ENCODE data around the gene VAV2.

VAV2 gene

DNA sequence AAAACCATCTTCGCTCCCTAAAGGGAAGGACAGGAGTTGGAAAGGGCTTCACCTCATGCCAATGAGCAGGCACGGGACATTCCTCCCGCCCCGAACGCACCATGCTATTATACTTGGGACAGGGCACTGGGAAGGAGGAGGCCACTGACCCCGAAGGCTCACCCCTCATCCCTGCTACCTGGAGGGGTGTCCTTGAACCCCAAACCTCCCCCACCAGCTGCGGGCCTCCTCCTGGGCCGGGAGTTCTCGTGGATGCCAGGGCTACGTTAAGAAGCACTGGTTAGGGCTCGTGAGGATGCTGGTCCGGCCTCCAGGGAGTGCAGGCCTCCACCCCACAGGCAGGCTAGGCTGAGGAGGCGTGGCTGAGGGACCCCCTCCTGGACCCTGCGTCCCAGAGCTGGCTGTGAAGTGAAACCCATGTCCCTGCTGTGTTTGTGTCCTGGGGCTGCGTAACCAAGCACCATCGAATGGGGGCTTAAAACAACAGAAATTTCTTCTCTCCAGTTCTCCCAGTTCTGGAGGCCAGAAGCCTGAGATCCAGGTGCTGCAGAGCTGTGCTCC lies 142.9 kb downstream of the VAV2 start:
- no peak for DNase-seq (ENCODE audit: low spot score)

DNA sequence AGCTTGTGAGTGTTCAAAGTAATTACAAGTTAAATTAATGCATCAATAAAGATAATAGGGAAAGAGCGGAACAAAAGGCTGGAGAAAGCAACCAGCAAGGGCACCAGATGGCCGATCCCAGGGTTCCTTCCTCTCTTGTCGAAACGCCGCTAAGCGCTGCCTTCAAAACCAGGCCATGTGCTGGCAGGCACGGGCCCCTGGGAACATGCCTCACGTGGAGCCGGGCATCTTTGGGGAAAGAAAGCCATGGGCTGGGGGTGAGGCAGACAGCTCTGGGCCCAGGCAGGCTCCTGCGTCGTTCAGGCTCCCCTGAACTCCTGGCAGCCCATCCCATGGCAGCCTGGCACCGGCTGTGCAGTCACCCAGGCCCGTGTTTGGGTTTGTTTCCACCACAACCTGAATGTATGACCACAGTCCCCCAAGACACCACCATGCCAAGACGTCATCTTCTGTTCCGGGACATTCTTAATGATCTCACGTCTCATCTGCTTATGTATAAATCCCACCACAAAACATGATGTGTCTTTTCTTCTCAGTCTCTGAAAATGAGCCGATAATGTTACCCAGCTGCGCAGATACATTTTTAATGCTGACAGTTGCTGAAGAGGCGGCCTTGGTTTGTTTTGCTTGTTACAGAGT lies 143.5 kb downstream of the VAV2 start:
- no peak for DNase-seq (ENCODE audit: low spot score)

GRCh38 chr9:133846483-133847090 lies 145.5 kb downstream of the VAV2 start:
- no peak for DNase-seq (ENCODE audit: low spot score)

DNA sequence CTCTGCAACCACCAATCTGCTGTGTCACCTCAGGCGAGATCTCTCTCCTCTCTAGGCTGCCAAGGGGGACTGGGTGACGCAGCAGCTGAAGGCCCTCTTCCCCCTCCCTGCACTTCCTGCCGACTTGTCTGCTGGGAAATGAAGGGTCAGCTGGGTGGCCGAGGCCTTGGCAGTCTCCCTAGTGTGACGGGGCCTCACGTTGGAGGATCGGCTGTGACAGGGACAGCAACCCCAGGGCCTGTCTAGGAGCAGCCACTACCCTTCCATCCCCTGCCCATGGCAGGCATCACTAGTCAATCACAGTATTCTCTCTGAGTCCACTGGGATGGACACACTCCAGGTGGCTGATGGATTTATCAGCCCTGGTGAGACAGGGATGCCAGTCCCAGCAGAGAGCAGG lies 146.7 kb downstream of the VAV2 start:
- DNase-seq (ENCODE audit: low spot score), result no peak

DNA sequence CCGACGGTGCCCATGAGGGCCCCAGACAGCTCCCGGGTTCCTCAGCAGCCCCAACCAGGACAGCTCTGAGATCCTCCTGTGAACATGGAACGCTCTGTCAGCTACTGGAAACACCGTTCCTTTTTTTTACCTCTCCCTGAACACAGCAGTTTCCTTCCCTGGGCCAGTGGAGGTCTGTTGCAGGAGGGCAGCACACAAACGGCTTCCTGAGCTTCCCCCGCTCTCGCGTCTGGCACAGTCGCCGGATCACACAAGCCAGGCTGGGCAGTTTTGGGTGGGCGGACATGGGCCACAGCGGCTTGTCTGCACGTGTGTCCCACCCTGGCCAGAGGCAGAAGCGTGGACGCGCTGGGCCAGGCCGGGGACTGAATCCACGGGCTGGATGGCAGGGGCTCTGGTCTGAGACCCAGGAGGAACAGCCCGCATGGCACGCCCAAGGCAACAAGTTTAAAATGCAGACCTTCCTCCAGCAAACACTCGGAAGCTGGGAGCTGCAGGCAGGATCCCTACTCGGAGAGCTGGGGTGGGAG lies 147.2 kb downstream of the VAV2 start:
- DNase-seq (ENCODE audit: low spot score), result no peak

DNA sequence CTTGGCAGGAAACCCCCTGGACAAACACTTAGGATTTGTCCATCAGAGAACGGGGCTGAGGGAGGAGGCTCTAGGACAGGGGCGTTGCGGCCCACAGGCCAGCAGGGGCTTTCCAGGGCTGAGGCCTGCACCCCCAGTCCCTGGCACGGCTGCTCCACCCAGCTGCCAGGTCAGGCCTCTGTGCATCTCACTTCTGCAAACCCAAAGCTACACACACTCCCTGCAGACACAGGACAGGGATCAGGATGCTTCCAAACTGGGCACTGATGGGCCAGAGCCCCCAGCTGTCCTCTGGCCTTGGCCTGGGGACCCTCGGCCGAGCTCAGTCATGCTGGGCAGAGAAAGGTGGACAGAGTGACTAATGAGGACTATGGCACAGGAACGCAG lies 147.7 kb downstream of the VAV2 start:
- DNase-seq (ENCODE audit: low spot score), result no peak

DNA sequence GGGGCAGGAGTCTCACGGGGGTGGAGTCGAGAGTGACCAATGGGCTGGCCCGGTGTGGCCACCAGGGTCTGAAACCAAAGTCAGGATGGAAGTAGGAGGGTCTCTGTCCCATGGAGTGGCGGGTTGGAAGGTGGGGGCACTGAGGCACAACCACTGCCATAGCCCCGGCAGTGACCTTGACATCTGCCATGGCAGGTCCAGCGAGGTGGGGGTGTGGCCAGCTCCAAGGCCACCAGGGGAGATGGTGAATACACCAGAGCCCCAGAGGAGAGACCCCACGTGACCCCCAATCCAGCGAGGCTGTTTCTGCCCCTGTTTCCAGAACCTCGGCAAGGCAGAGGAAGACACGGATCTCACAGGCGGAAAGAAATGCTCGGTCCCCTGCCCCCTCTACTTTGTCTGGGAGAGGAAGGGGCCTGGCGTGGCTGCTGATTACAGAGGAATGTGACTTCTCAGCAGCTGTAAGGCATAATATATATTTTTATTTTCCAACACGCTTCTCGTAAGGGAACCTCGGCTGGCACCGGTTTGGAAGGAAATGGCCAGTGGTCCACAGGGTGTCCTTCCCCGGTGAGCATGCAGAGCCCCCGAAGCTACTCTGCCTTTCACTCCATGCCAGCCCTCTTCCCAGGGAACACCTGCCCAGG lies 148.2 kb downstream of the VAV2 start:
- no peak for DNase-seq (ENCODE audit: low spot score)

- DNase-seq (ENCODE audit: low spot score), result no peak
Measured at GRCh38 chr9:133843250-133843649, 148.9 kb downstream of the VAV2 start.

DNA sequence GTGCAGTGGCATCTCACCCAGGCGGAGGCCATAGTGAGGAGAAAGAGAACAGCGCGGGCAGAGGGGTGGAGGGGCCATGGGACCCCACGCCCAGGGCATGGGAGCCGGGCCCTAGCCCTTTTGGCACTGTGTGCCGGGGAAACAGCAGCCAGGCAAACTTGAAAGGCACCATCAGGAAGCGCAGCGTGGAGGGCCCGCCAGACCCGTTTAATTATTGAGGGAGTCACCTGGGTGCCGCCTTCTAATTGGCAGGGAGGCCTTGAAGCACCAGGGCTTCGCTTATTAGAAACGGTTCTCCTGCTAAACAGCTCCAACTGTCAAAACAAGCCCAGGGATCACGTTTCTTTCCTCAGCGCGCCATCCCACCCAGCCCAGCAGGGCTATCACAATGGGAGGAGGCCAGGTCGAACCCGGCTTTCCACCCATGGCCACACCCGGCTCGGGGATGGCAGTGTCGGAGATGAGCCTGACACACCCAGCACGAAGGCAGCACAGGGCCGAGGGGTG lies 149.3 kb downstream of the VAV2 start:
- DNase-seq (ENCODE audit: low spot score), result no peak

- no peak for DNase-seq (ENCODE audit: low spot score)
Measured at GRCh38 chr9:133842174-133842573, 149.9 kb downstream of the VAV2 start.

DNA sequence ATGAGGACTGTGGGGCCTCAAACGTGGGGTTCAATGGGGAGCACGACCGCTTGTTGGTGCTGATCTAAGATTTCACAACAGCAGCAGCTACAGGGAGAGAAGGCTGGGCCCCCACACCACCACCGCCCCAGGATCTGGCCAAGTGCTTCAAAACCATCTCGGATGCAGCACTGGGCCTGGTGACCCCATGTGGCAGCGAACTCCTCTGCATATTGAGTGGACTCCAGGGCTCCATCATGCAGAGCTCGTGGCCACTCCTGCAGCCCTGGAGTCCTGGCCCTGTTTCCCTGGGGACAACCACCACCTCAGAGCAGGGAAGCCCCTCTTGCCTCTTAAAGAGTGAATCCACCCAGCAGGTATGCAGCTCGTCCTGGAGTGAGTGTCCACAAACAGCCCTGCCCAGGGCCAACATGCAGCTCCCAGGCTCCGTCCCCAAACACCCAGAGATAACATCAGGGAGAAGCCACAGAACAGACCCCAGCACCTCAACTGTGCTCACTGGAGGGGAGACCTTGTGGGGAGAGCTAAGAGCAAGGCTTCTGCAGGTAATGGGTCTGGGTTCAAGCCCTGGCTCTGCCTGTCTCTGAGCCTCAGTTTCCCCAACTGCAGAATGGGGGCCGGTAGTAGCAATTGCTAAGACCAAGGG lies 150.8 kb downstream of the VAV2 start:
- no peak for DNase-seq (ENCODE audit: low spot score)

- DNase-seq (ENCODE audit: low spot score), result no peak
Measured at GRCh38 chr9:133839822-133840329, 152.2 kb downstream of the VAV2 start.

DNA sequence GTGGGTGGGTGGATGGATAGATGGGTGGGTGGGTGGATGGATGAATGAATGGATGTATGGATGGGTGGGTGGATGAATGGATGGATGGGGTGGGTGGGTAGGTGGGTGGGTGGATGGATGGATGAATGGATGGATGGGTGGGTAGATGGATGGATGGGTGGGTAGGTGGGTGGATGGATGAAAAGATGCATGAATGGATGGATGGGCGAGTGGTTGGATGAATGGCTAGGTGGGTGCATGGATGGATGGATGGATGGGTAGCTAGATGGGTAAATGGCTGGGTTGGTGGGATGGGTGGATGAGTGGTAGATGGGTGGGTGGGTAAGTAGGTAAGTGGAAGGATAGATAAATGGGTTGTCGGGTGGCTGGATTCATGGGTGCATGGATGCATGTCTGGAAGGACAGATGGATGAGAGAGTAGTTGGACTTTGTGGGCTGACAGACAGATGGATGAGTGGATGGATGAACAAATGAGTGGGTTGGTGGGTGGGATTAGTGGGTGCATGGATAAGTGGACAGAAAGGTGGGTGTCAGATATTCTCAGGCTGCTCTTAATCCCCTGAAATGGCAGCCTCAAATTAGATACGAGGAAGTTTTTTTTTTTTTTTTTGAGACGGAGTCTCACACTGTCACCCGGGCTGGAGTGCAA lies 153.1 kb downstream of the VAV2 start:
- no peak for DNase-seq (ENCODE audit: low spot score)

DNA sequence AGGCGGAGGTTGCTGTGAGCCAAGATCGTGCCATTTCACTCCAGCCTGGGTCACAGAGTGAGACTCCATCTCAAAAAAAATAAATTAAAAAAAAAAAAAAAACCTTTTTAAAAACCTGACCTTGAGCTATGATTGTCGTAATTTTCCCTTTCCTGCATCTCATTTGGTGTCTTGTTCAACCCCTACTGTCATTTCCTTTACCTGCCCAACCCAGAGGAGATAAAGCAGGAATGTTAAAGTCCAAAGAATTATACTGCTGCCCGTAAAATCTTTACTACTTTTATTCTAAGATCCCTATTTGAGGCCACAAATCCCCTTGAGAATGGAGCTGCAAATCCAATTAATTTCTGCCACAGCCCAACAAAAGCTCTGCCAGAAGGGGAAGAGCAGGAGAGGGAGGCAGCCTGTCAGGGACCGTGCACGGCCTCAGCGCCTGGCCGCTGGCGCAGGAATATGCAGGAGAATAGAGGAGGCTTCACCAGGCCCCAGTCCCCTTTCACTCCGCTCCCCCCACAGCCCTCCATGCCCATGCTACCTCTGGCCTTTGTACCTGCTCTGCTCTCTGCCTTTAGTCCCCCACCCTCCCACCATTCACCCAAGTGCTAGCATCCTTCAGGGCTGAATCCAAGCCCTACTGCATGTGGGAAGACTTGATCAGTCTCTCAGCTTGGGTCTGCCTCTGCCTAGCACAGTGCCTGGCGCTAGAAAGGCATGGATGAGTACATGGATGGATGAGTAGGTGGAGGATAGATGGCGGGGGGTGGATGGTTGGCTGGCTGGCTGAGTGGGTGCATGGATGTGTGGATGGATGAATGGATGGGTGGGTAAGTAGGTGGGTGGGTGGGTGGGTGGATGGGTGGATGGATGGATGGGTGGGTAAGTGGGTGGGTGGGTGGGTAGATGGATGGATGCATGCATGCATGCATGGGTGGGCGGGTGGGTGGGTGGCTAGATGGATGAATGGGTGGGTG lies 154.2 kb downstream of the VAV2 start:
- DNase-seq (ENCODE audit: low spot score), result no peak

DNA sequence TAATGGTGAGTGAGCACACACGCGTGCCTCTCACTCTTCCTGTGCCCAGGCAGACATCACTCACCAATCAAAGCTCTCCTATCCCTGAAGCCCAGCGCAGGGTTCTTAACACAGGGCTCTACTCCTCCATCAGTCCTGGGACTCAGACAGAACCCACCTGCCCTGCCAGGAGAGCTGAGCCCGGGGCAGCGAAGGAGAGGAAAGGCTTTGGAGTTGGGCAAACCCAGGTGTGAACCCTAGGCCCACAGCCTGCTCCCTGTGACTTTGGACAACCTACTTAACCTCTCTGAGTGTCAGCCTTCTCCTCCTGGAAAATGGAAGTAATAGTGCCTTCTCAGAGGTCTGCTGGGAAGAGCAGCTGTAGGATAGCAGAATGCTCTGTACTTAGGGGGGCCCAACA lies 155.3 kb downstream of the VAV2 start:
- no peak for DNase-seq (ENCODE audit: low spot score)

- DNase-seq (ENCODE audit: low spot score), result no peak
Measured at GRCh38 chr9:133836001-133836758, 155.9 kb downstream of the VAV2 start.

GRCh38 chr9:133835262-133835901 lies 156.7 kb downstream of the VAV2 start:
- DNase-seq (ENCODE audit: low spot score), result no peak

- no peak for DNase-seq (ENCODE audit: low spot score)
Measured at GRCh38 chr9:133834080-133834976, 157.8 kb downstream of the VAV2 start.
